SJCRH30 (cell line): ENCODE data around the gene ZNF146. TPM values are rescaled to one million over a fixed set of nuclear protein-coding genes. Genes with fewer than 3 reads are reported as not detected.
"Not testable (repeated sequence)": the region's sequence is repeated elsewhere in the genome, so short reads cannot be mapped to it uniquely, and the experiment has no call there.

ENCODE experiments used
- DNase-seq, 2 experiments: peaks; one replicate each; pipeline ENCODE4 v3.0.0-alpha.2; 2015 to 2020
- H3K27ac ChIP-seq: fragments of 250-450 bp; sonication (Bioruptor Pico); 2 replicates; pipeline ENCODE4 v1.5.1; 2020; ENCODE audit warnings: mild to moderate bottlenecking, moderate library complexity
- H3K27me3 ChIP-seq: fragments of 250-450 bp; sonication (Bioruptor Pico); 2 replicates; pipeline ENCODE4 v1.5.1; 2020; ENCODE audit warnings: mild to moderate bottlenecking, moderate library complexity
- H3K36me3 ChIP-seq: fragments of 250-450 bp; sonication (Bioruptor Pico); 2 replicates; pipeline ENCODE4 v1.5.1; 2020; ENCODE audit warnings: mild to moderate bottlenecking, moderate library complexity
- H3K4me1 ChIP-seq: fragments of 250-450 bp; sonication (Bioruptor Pico); 2 replicates; pipeline ENCODE4 v1.5.1; 2020; ENCODE audit warnings: mild to moderate bottlenecking, moderate library complexity
- H3K4me3 ChIP-seq: fragments of 250-450 bp; sonication (Bioruptor Pico); 2 replicates; pipeline ENCODE4 v1.5.1; 2020; ENCODE audit warnings: mild to moderate bottlenecking, moderate library complexity
- H3K9me3 ChIP-seq: fragments of 250-450 bp; sonication (Bioruptor Pico); replicated peaks from 2 replicates; pipeline ENCODE4 v1.5.1; 2020; ENCODE audit warnings: mild to moderate bottlenecking, moderate library complexity
- total RNA-seq: library from RNA; depleted of rRNA; stranded (reverse); fragments of >200 nt; shearing (Covaris generic); gene quantifications from 2 replicates; pipeline ENCODE4 v1.2.3, GENCODE V29; 2014

The ZNF146 gene
- total RNA-seq, 1 experiment from 2014 or later: 210 TPM

DNA sequence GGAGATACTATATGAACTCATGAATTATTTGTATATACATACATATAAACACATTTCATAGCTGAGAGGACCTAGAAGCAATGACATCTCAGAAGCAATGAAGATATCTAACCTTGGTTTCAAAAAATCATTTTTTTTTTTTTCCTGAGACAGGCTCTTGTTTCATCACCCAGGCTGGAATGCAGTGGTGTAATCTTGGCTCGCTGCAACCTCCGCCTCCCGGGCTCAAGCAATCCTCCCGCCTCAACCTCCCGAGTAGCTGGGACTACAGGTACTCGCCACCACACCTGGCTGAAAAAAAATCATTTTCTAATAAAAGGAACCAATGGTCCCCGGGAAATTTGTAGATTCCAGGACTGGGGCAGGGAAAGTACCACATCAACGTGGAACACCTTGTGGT is 4.4 kb upstream of the ZNF146 start:
- no peaks in the 10 kb centered on the region for H3K4me1 ChIP-seq
- no peak overlapping the region for H3K27ac ChIP-seq
- no peaks in the 10 kb centered on the region; the same call in 1 of the 2 replicates for H3K9me3 ChIP-seq
- DNase-seq: no peak
- H3K4me3 ChIP-seq: no peak overlapping the region
- no peaks in the 10 kb centered on the region for H3K27me3 ChIP-seq
- peaks cover 2% of the 10 kb centered on the region; the same call in 1 of the 2 replicates for H3K36me3 ChIP-seq

DNA sequence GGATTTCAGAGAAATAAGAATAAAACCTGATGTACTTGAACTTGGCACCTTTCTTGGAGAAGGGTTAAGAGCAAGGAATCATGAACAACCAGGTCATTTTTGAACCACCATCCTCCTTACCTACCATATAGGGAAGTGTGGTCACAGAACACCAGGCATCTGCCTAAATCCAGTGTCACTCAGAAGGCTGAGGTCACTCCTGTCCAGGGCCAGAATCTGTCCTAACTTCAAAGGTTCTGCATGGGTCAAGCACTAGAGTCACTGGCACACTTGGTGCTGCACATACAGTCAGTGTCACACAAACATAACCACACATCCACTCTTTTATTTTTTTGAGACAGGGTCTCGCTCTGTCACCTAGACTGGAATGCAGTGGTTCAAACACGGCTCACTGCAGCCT is 2.0 kb upstream of the ZNF146 start:
- Histone ChIP-seq H3K4me3 (no peak overlapping the region), H3K9me3 (peaks cover 5% of the 10 kb centered on the region), H3K36me3 (peaks cover 17% of the 10 kb centered on the region), H3K27ac (no peak overlapping the region), H3K27me3 (no peaks in the 10 kb centered on the region), H3K4me1 (no peaks in the 10 kb centered on the region)
- no peak for DNase-seq

GRCh38 chr19:36215276-36216123 is 594 bp downstream of the ZNF146 start:
- H3K36me3 ChIP-seq: peaks cover 43% of the 10 kb centered on the region
- H3K4me3 ChIP-seq: peak overlapping the region; percentile 84
- no peaks in the 10 kb centered on the region for H3K4me1 ChIP-seq
- peaks cover 18% of the 10 kb centered on the region for H3K9me3 ChIP-seq
- peak; percentile 15 to 46 for DNase-seq
- H3K27ac ChIP-seq: peak overlapping the region; percentile 91
- H3K27me3 ChIP-seq: no peaks in the 10 kb centered on the region

- H3K36me3 ChIP-seq: peaks cover 95% of the 10 kb centered on the region
- no peaks in the 10 kb centered on the region for H3K27me3 ChIP-seq
- H3K4me3 ChIP-seq: no peak overlapping the region
- H3K4me1 ChIP-seq: no peaks in the 10 kb centered on the region
- no peak overlapping the region for H3K27ac ChIP-seq
- no peak for DNase-seq
- peaks cover 30% of the 10 kb centered on the region for H3K9me3 ChIP-seq
Observed at GRCh38 chr19:36221474-36221873, 6.6 kb downstream of the ZNF146 start.

- Histone ChIP-seq H3K9me3 (peaks cover 33% of the 10 kb centered on the region), H3K36me3 (peaks cover 100% of the 10 kb centered on the region), H3K4me1 (no peaks in the 10 kb centered on the region), H3K27ac (no peak overlapping the region), H3K27me3 (no peaks in the 10 kb centered on the region), H3K4me3 (no peak overlapping the region)
- DNase-seq: no peak
Observed at GRCh38 chr19:36222503-36222902, 7.6 kb downstream of the ZNF146 start.

DNA sequence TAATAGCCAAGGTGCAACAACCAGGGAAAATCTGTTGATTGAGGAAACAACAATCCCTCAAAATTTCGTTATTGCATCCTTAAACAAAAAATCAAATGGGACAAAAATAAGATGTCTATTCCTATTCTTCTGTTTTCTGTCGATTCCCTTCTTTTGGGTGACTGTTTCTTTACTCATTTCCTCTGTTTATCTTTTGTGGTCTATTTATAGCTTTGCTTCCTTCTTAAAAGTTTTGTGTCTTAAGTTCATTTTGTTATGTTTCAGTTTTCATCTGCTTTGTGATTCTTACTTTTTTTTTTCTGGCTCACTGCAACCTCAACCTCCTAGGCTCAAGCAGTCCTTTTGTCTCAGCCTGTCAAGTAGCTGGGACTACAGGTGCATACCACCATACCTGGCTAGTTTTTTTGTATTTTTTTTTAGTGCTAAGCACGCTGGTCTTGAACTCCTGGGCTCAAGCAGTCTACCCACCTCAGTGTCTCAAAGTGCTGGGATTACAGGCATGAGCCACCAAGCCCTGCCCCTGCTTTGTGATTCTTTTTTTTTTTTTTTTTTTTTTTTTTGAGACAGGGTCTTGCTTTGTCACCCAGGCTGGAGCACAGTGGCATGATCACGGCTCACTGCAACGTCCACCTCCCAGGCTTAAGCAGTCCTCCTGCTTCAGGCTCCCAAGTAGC is 10.4 kb downstream of the ZNF146 start:
- H3K27ac ChIP-seq: no peak overlapping the region
- DNase-seq: no peak

GRCh38 chr19:36233626-36234025 is 18.7 kb downstream of the ZNF146 start:
- Histone ChIP-seq H3K9me3 (peaks cover 62% of the 10 kb centered on the region), H3K36me3 (peaks cover 96% of the 10 kb centered on the region)
- not testable (repeated sequence) for H3K4me1 ChIP-seq, DNase-seq, H3K27ac ChIP-seq, H3K4me3 ChIP-seq, H3K27me3 ChIP-seq

More for the DNA sequence above, 10.4 kb downstream of the ZNF146 start:
- peaks cover 100% of the 10 kb centered on the region for H3K36me3 ChIP-seq
- H3K4me3 ChIP-seq: no peak overlapping the region
- H3K4me1 ChIP-seq: no peaks in the 10 kb centered on the region
- peaks cover 37% of the 10 kb centered on the region for H3K9me3 ChIP-seq
- no peaks in the 10 kb centered on the region for H3K27me3 ChIP-seq

DNA sequence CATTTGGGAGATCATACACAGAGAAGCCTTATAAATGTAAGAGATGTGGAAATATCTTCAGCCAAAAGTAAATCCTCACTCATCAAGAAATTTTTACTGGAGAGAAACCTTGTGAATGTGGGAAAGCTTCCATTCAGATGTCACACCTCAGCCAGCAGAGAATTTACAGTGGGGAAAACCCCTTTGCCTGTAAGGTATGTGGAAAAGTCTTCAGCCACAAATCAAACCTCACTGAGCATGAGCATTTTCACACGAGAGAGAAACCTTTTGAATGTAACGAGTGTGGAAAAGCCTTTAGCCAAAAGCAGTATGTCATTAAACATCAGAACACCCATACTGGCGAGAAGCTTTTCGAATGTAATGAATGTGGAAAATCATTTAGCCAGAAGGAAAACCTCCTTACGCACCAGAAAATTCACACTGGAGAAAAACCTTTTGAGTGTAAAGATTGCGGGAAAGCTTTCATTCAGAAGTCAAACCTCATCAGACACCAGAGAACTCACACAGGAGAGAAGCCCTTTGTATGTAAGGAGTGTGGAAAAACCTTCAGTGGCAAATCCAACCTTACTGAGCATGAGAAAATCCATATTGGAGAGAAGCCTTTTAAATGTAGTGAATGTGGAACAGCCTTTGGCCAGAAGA is 21.5 kb downstream of the ZNF146 start:
- no peaks in the 10 kb centered on the region for H3K27me3 ChIP-seq
- H3K4me1 ChIP-seq: no peaks in the 10 kb centered on the region

GRCh38 chr19:36236946-36237310 is 22.0 kb downstream of the ZNF146 start:
- DNase-seq: no peak
- Histone ChIP-seq H3K9me3 (peaks cover 44% of the 10 kb centered on the region), H3K27ac (no peak overlapping the region), H3K4me1 (no peaks in the 10 kb centered on the region), H3K4me3 (no peak overlapping the region), H3K27me3 (no peaks in the 10 kb centered on the region), H3K36me3 (peaks cover 74% of the 10 kb centered on the region)

More for the DNA sequence above, 21.5 kb downstream of the ZNF146 start:
- peaks cover 46% of the 10 kb centered on the region for H3K9me3 ChIP-seq
- peaks cover 79% of the 10 kb centered on the region for H3K36me3 ChIP-seq
- H3K4me3 ChIP-seq: no peak overlapping the region
- no peak overlapping the region for H3K27ac ChIP-seq
- no peak for DNase-seq

DNA sequence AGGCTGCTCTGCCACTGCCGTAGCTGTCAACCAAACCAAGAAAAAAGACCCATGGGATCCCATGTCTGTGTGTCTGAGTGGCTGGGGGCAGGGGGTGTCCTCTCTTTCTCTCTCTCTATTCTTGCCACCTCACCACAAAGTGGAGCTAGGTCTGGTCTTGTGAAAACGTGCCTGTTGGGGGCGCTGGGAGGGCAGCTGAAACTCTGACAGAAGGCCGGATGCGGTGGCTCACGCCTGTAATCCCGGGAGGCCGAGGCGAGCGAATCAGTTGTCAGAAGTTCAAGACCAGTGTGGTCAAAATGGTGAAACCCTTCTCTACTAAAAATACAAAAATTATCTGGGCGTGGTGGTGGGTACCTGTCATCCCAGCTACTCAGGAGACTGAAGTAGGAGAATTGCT is 29.2 kb downstream of the ZNF146 start:
- H3K27me3 ChIP-seq: no peaks in the 10 kb centered on the region
- peaks cover 7% of the 10 kb centered on the region for H3K36me3 ChIP-seq
- no peaks in the 10 kb centered on the region for H3K4me1 ChIP-seq
- no peak overlapping the region for H3K27ac ChIP-seq
- DNase-seq: no peak
- no peak overlapping the region for H3K4me3 ChIP-seq
- H3K9me3 ChIP-seq: no peaks in the 10 kb centered on the region

- Histone ChIP-seq H3K4me1 (no peaks in the 10 kb centered on the region), H3K36me3 (no peaks in the 10 kb centered on the region), H3K9me3 (no peaks in the 10 kb centered on the region; the same call in 1 of the 2 replicates), H3K4me3 (no peak overlapping the region), H3K27ac (no peak overlapping the region), H3K27me3 (no peaks in the 10 kb centered on the region)
- no peak for DNase-seq
Observed at GRCh38 chr19:36245210-36246005, 30.5 kb downstream of the ZNF146 start.

DNA sequence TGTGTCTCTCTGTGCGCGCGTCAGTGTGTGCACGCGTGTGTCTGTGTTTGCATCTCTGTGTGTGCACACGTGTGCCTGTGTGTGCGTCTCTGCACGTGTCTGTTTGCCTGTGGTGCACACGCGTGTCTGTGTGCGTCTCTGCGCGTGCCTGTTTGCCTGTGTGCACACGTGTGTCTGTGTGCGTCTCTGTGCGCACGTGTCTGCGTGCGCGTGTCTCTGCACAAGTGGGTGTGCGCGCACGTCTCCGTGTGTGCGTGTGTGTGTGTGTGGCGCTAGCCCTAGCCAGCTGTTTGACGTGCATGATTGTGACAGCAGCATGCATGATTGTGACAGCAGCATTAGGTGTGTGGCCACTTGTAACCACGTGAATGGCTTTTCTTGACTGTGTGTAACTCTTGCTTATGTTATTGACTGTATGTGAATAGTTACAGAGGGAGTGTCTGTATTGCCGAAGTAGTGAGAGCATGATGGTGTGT is 31.1 kb downstream of the ZNF146 start:
- Histone ChIP-seq H3K27ac (no peak overlapping the region), H3K36me3 (no peaks in the 10 kb centered on the region), H3K9me3 (no peaks in the 10 kb centered on the region; the same call in 1 of the 2 replicates), H3K4me3 (no peak overlapping the region), H3K4me1 (no peaks in the 10 kb centered on the region), H3K27me3 (no peaks in the 10 kb centered on the region)
- DNase-seq: no peak

GRCh38 chr19:36252047-36252446 is 37.1 kb downstream of the ZNF146 start:
- H3K27ac ChIP-seq: no peak overlapping the region
- no peak for DNase-seq

GRCh38 chr19:36254848-36255247 is 39.9 kb downstream of the ZNF146 start:
- Histone ChIP-seq H3K4me1 (no peaks in the 10 kb centered on the region), H3K36me3 (no peaks in the 10 kb centered on the region), H3K27ac (no peak overlapping the region), H3K9me3 (no peaks in the 10 kb centered on the region), H3K27me3 (no peaks in the 10 kb centered on the region), H3K4me3 (no peak overlapping the region)
- DNase-seq: no peak

More at GRCh38 chr19:36252047-36252446, 37.1 kb downstream of the ZNF146 start:
- Histone ChIP-seq H3K4me1 (no peaks in the 10 kb centered on the region), H3K36me3 (no peaks in the 10 kb centered on the region), H3K9me3 (no peaks in the 10 kb centered on the region; the same call in 1 of the 2 replicates), H3K27me3 (no peaks in the 10 kb centered on the region), H3K4me3 (no peak overlapping the region)
